HG02970 (cell line): ENCODE measurements around the gene SLC25A10.
"Not testable (repeated sequence)": the region's sequence is repeated elsewhere in the genome, so short reads cannot be mapped to it uniquely, and the experiment has no call there.

ENCODE experiments used
- ATAC-seq: cut with Tn5 transposase; IDR thresholded peaks from one replicate; pipeline ENCODE4 v1.9.1; 2021; ENCODE audit warnings: mild to moderate bottlenecking, moderate library complexity, moderate number of reproducible peaks; ENCODE audit not compliant: unreplicated experiment, low FRiP score

The SLC25A10 gene

GRCh38 chr17:81717766-81718089 lies 5.6 kb downstream of the SLC25A10 start:
- ATAC-seq = no peak

- ATAC-seq = no peak
Observed at GRCh38 chr17:81719410-81720266, 7.6 kb downstream of the SLC25A10 start.

GRCh38 chr17:81720267-81721071 lies 8.4 kb downstream of the SLC25A10 start:
- no peak for ATAC-seq

DNA sequence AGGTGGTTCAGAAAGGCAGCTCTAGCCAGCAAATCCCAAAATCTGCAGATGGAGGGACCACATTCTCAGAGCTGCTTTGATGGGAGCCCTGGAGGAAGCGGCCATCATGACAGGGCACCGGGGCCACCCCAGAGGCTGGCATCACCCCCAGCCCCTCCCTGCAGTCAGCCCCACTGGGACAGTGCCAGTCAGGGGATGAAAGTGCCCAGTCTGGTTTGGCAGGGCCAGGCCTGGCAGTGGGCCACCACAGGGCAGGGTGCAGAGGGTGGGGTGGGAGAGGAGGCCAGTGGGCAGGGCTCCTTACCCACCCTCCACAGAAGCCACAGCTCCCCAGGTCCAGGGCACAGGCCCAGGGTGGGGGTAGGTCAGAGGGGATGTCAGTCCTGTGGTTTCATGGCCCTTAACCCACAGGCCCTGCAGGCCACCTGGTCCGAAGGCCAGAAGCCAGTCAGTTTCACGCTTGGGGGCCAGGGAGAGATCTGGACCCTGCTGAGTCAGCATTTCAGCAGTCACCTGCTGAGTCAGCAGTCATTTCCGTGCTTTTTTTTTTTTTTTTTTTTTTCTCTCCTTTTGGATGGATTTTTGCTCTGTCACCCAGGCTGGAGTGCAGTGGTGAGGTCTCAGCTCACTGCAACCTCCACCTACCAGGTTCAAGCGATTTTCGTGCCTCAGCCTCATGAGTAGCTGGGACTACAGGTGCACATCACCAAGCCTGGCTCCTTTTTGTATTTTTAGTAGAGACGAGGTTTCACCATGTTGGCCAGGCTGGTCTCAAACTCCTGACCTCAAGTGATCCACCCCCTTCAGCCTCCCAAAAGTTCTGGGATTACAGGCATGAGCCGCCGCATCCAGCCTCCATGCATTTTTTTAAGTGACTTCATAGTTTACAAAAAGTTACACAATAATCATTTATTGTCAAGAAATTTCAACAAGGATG lies 10.4 kb downstream of the SLC25A10 start:
- no peak for ATAC-seq

GRCh38 chr17:81723651-81724209 lies 11.6 kb downstream of the SLC25A10 start:
- no peak for ATAC-seq

DNA sequence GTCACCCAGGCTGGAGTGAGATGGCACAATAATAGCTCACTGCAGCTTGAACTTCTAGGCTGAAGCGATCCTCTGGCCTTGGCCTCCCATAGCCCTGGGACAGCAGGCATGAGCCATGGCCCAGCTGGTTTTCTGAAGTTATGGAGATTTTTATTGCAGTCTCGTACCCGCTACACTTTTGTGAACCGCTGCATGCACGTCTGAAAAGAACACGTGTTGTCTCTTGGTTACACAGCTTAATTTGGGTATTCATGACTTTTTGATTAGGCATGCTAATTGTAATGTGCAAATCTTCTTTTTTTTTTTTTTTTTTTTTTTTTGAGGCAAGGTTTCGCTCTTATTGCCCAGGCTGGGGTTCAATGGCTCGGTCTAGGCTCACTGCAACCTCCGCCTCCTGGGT lies 13.4 kb downstream of the SLC25A10 start:
- ATAC-seq = no peak

DNA sequence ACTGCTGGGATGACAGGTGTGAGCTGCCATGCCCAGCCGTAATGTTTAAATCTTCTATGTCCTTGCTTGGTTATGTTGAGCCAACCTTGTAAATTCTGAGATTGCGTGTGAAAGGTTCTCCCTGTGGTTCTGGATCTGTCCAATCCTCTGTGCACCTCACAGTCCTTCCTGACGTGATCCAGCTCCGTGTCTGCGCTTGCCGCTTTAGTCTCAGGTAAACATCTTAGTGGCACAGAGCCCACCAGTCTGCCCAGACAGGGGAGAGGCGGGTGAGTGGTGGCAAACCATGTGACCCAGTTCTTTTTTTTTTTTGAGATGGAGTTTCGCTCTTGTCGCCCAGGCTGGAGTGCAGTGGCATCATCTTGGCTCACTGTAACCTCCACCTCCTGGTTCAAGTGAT lies 13.9 kb downstream of the SLC25A10 start:
- ATAC-seq = no peak

GRCh38 chr17:81727324-81728031 lies 15.4 kb downstream of the SLC25A10 start:
- no peak for ATAC-seq

DNA sequence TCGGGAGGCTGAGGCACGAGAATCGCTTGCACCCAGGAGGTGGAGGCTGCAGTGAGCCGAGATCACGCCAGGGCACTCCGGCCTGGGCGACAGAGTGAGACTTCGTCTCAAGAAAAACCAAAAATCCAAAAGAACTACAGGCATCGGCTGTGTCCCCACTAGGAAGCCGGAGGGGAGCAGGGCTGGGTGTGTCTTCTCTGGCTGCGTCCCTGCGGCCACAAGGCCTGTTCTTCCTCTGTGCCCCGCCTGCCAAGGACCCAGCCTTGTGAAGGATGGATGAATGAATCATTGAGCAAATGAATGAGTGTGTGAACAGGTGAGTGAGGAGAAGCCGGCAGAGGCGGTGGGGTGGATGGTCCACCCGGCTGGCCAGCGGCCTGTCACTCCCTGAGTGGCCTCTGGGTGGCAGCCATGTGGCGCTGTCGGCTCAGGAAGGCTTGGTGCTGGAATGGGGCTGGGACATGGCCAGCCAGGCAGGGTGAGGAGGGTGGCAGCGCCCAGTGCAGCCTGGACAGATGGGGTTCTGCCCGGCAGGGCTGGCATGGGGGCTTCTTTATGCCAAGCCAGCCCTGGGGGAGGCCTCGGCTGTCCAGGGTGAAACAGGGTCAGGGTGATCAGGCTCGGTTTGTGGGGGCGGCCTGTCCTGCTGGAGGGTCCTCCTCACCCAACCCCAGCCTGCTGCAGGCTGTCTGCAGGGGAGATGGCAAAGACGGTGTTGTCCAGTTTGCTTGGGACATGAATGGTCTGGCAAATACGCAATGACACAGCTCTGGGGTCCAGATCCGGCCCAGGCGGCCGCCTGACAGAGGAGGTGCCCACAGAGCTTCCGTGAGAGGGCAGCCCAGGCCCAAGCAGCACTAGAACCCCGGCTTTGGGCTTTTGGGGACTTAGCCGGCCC lies 21.7 kb downstream of the SLC25A10 start:
- ATAC-seq = no peak

GRCh38 chr17:81734405-81735263 lies 22.6 kb downstream of the SLC25A10 start:
- no peak for ATAC-seq

GRCh38 chr17:81735264-81736102 lies 23.4 kb downstream of the SLC25A10 start:
- ATAC-seq = no peak

DNA sequence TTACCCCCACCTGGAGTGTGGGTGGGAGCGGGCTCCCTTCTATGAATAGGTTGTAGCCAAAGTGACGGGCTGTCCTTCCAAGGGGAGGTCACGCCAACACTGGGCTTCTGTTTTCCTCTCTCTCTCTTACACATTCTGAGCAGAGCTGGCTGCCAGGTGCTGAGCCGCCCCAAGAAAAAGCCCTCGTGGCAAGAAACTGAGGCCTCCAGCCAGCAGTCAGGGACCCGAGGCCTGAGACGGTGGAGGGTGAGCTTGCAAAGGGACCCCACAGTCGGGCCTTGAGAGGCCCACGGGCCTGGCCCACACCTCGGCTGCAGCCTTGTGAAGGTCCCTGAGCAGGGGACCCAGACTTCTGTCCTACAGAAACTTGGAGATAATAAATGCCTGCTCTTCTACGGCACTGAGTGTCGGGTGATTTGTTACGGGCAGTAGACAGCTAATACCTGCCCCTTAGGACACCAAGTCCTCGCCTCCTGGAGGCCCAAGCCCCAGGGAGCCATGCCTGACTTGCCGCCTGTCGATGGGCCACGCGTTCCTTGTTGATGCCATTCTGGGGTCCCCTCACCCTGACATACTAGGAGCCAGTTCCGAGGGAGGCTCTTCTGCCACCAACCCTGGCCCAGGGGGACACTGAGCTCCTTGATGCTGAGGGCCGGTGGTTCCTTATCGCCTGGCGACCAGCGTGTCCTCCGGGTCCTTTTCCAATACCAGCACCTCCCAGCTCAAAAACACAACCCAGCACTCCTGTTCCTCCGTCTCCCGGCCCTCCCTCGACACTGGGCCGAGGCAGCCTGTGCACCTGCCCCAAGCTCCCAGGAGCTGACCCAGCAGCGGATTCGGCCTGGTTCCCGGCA lies 26.1 kb downstream of the SLC25A10 start:
- no peak for ATAC-seq

DNA sequence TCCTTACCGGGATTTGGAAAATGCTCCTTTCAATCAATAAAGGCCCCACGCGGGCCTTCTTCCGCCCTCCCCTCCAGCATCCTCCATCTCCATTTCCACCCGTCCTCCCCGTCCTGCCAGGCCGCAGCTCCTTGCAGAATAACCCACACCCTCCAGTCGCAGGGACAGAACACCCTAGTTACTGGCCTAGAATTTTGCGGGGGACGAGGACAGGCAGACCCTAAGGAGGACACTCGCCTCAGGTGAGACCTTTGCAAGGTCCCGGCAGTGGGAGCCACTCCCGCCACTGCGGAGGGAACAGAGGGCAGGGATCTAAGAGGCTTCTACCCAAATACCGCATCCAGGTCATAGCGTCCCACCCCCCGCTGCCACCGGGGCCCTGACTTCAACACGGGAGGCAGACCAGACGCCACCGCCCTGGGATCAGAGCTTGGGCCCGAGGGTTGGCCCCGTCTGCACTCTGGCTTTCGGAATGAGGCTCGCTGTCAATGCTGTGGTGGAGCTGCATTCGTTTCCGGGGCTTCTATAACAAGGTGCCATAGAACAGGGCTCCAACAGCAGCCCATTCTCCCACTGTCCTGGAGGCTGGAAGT lies 26.8 kb downstream of the SLC25A10 start:
- no peak for ATAC-seq

DNA sequence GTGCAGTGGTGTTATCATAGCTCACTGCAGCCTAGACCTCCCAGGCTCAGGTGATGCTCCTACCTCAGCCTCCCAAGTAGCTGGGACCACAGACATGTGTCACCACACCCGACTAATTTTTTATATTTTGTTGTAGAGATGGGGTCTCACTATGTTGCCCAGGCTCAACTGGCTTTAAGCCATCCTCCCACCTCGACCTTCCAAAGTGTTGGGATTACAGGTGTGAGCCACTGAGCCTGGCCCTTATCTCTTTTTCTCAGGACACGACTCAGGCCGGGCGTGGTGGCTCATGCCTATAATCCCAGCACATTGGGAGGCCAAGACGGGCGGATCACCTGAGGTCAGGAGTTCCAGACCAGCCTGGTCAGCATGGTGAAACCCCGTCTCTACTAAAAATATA lies 27.5 kb downstream of the SLC25A10 start:
- not testable (repeated sequence) for ATAC-seq

DNA sequence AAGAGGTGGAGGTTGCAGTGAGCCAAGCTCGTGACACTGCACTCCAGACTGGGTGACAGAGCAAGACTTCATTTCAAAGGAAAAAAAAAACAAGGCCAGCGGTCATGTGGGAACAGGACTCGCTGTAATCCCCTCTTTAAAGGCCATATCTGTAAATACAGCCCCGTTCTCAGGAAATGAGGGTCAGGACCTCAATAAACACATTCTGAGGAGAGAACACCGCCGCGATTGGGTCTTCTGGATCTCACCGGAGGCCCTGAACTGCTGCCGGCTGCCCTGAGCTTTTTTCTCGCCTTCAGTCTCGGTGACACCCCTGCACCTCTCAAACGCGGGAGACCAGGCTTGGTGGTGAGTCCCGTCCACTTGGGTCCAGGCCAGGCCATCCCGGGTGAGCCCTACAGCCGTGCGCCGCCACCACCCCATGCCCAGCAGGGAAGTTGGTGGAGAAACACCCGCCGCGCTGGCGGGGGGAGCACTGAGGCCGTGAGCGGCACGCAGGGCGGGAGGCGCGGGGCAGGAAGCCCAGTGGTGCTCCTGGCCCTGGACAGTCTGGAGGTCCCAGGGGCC lies 28.4 kb downstream of the SLC25A10 start:
- no peak for ATAC-seq
